IPS-18a (cell line): Measurements from ENCODE around the gene USP9Y.

ENCODE experiments used
- H3K27ac ChIP-seq: one replicate; pipeline ENCODE4 v1.5.1; 2013; ENCODE audit warnings: low read length
- H3K27me3 ChIP-seq: one replicate; pipeline ENCODE4 v1.6.1; 2013; ENCODE audit warnings: mild to moderate bottlenecking, low read length; ENCODE audit not compliant: control insufficient read depth, insufficient read depth
- H3K36me3 ChIP-seq: one replicate; pipeline ENCODE4 v1.6.1; 2013; ENCODE audit warnings: low read depth, low read length; ENCODE audit not compliant: control insufficient read depth
- H3K4me1 ChIP-seq: one replicate; pipeline ENCODE4 v1.6.1; 2013; ENCODE audit warnings: low read depth, low read length; ENCODE audit not compliant: control insufficient read depth
- H3K4me3 ChIP-seq: one replicate; pipeline ENCODE4 v1.5.1; 2013; ENCODE audit warnings: low read length
- H3K9ac ChIP-seq: one replicate; pipeline ENCODE4 v1.6.1; 2013; ENCODE audit warnings: mild to moderate bottlenecking, low read length, moderate library complexity
- H3K9me3 ChIP-seq: one replicate; pipeline ENCODE4 v1.6.1; 2013; ENCODE audit warnings: low read depth, low read length; ENCODE audit not compliant: control insufficient read depth

Gene USP9Y

GRCh38 chrY:12898604-12899003 is 197.6 kb downstream of the USP9Y start:
- Histone ChIP-seq H3K4me3 (no peak overlapping the region), H3K9me3 (no peaks in the 10 kb centered on the region), H3K36me3 (no peaks in the 10 kb centered on the region), H3K9ac (no peak overlapping the region), H3K27me3 (no peaks in the 10 kb centered on the region), H3K4me1 (no peaks in the 10 kb centered on the region), H3K27ac (no peak overlapping the region)

GRCh38 chrY:12904618-12905516 is 203.8 kb downstream of the USP9Y start, which contains the start of gene DDX3Y:
DDX3Y (plus strand) TSS chrY:12904868; CDS start chrY:12904937, 69 bp downstream.
- H3K36me3 ChIP-seq, result no peaks in the 10 kb centered on the region
- H3K4me3 ChIP-seq, result no peak within 1 kb of the TSS
- H3K27me3 ChIP-seq, result no peaks in the 10 kb centered on the region
- no peak within 1 kb of the TSS for H3K9ac ChIP-seq
- H3K9me3 ChIP-seq, result no peaks in the 10 kb centered on the region
- no peaks in the 10 kb centered on the region for H3K4me1 ChIP-seq
- H3K27ac ChIP-seq, result no peak within 1 kb of the TSS

DNA sequence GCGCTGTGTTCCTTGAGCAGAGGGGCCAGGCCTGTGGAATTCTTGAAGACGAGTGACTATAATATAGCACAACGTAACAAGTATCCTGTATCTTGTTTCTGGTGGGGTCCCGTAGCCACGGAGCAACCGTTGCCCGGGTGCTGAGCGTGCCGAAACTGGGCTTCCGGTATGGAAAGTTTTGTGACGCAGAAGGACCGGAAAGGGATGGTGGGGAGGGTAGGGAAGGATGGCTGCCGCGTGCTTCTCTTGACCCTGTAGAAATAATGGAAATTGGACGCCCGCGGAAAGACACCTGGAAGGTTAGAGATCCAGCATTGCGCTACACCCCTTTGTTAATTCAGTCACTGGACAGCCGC is 204.5 kb downstream of the USP9Y start:
- Histone ChIP-seq H3K4me3 (no peak overlapping the region), H3K9ac (no peak overlapping the region), H3K27me3 (no peaks in the 10 kb centered on the region), H3K4me1 (no peaks in the 10 kb centered on the region), H3K9me3 (no peaks in the 10 kb centered on the region), H3K36me3 (no peaks in the 10 kb centered on the region), H3K27ac (no peak overlapping the region)

DNA sequence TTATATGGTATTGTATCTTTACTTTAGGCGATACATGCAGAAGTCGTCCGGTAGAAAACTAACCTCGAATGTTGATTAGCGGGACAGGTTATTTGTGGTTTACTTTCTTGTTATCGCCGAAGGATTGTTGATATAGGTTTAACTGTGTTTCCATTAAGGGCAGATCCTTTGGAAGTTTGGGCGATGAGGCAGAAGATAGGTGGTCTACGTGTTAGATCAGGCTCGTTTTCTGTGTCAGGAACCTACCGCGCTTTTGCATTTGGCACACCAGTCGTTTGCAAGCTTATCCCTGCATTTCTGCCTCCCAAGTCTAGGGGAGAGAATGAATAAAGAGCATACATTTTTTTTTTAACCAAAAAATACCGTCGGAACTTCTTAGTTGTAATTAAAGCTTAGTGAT is 204.9 kb downstream of the USP9Y start:
- Histone ChIP-seq H3K4me1 (no peaks in the 10 kb centered on the region), H3K9me3 (no peaks in the 10 kb centered on the region), H3K36me3 (no peaks in the 10 kb centered on the region), H3K27ac (no peak overlapping the region), H3K27me3 (no peaks in the 10 kb centered on the region), H3K4me3 (no peak overlapping the region), H3K9ac (no peak overlapping the region)
